Erythroblast (primary cell): ENCODE results near the gene CCDC71L.

ENCODE experiments used
- DNase-seq, 2 experiments: peaks; one replicate each; lab custom pipeline; 2025; lab: John Stamatoyannopoulos, UW
- GATA1 ChIP-seq: IDR thresholded peaks from 2 replicates; pipeline ENCODE4 v1.6.1; 2011; ENCODE audit warnings: low read depth, mild to moderate bottlenecking, control low read depth, low read length, moderate library complexity
- POLR2A ChIP-seq: IDR thresholded peaks from 2 replicates; pipeline ENCODE4 v1.6.1; 2011; ENCODE audit warnings: mild to moderate bottlenecking, low read length

The CCDC71L gene

GRCh38 chr7:106613279-106613678 is 47.7 kb downstream of the CCDC71L start:
- DNase-seq = no peak
- TF ChIP-seq GATA1 (no peak), POLR2A (no peak)

- TF ChIP-seq GATA1 = no peak
- no peak for TF ChIP-seq POLR2A
- no peak for DNase-seq
Observed at GRCh38 chr7:106612432-106612831, 48.5 kb downstream of the CCDC71L start.

- DNase-seq = no peak
- no peak for TF ChIP-seq GATA1
- TF ChIP-seq POLR2A = no peak
Observed at GRCh38 chr7:106611911-106612310, 49.0 kb downstream of the CCDC71L start.

GRCh38 chr7:106610996-106611886 is 49.7 kb downstream of the CCDC71L start:
- no peak for DNase-seq
- no peak for TF ChIP-seq POLR2A
- no peak for TF ChIP-seq GATA1

- TF ChIP-seq POLR2A = no peak
- TF ChIP-seq GATA1 = no peak
- peak in 1 of 2 experiments; percentile 9 for DNase-seq
Observed at GRCh38 chr7:106609416-106609815, 51.5 kb downstream of the CCDC71L start.

- DNase-seq = no peak
- TF ChIP-seq GATA1 (no peak), POLR2A (no peak)
Observed at GRCh38 chr7:106608661-106609060, 52.3 kb downstream of the CCDC71L start.
